DLD1 (cell line): ENCODE measurements around the gene TRIM45.

Source experiments
- in situ Hi-C: cut with HindIII; loops from 2 replicates; pipeline ENCODE4 v1.10.0; 2017; ENCODE audit warnings: low sequenced_read_pairs

Gene TRIM45

DNA sequence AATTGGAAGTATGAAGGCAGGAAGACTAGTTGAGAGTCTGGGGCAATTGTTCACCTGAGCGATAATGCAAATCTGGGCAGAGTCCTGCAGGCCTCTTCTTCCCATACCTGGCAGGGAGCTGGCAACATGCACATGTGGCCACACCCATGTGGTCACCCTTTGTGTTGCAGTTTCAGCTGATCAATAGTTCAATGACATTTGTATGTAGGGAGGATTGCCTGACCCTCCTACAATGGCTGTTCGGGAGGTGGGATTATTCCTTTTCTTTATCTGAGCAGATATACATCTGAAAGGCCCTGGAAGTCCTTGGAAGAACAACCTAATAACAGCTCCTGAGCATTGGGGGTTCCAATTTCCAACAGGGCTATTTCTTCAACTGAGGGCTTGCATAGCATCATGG lies 15.2 kb upstream of the TRIM45 start:
- in situ Hi-C loops = no loop called here

DNA sequence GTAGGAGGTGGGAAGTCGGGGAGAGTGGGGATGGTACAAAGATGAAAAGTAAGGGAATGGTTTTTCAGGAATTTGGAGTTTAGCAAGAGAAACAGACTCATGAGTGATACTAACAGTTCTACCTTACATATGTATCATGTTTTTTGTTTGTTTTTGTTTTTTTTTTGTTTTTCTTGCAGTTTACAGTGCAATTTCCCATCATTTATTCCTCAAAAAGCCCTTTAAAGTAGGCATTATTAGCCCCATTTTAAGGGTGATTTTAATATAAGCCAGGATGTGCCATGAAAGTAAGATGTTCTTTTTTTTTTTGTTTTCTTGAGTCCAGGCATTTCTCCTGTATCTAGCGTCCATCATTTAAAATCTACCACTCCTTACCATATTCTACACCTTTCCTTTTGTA lies 13.8 kb upstream of the TRIM45 start:
- in situ Hi-C loops = no loop called here

DNA sequence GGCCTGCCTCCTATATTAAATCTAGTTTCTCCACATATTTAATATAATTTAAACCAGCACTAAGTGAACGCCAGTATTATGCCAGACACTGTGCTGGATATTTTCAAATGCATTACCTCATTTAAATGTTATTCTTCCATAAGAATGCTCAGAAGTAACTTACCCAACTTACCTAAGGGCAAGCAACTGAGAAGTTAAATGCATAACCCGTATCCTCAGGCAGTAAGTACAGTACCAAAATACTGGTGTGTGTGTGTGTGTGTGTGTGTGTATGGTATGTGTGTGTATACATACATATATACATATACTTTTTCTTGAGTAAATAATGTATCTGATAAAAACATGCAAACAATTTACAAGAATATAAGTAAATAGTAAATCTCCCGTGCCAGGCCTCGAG lies 9.0 kb upstream of the TRIM45 start:
- in situ Hi-C loops = no loop called here

DNA sequence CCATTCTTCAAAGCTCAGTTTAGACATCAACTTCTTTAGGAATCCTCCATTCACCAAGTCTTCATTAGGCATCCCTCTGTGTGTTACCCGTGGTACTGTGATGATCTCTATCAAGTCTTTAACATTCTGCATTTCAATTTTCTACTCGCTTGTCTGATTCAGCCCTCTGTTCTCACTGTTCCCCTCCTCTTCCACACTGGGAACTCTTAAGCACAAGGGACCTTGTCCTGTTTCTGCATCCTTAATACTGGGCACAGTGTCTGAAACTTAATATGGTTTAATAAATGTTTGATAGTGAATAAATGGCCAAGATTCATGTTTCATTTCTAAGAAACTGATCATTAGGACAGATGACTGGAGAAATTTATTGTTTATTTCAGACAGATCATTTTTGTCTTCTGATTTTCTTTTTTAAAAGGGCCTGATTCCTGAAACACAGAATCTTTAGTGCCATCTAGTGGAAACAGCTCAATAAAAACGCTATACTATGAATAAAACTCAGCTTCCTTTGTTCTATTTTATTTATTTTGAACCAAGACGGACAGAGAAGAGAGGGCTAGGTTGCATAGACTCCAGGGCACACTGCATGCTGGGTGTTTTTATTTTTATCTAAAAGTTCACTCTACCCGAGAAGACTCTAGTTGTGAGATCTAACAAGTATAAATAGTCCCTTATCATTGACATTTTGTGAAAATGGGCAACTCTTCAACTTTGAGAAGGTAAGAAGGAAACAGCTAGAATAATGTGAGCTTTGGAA lies 7.0 kb upstream of the TRIM45 start:
- in situ Hi-C loops = no loop called here

DNA sequence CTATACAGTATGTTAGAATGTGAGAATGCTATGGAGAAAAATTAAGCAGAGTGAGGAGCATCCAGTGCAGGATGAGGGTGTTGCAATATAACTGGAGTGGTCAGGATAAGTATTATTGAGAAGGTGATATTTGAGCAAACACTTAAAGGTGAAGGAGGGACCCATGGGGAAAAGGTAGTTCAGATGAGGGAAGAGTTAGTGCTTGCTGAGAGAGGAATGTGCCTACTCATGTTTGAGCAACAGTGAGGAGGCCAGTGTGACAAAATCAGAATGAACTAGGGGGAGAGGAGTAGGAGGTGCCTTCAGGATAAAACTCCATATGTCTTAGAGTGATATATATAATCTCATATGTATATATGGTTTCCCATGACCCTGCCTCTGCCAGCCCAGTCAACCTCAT lies 6.2 kb upstream of the TRIM45 start:
- in situ Hi-C loops = no loop called here

DNA sequence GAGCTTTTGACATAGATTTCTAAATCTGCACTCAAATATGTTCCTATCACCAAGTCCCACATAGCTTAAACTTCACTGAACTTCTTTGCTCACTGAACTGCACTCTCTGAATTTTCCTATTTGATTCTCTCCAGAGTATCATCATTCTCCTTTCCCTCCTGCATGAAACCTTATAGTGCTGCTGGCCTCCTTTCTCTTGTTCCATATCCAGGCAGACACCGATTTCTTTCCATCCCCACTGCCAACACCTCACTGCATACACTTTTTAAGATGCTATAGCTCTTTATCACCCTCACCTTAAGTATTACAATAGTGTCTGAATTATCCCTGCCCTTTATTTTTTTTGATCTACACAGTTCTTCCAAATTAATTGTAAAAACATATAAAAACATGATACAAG lies 3.1 kb upstream of the TRIM45 start:
- in situ Hi-C loops = loop anchor here (25.0 kb wide), 1 partner anchor 163 kb away; no protein-coding TSS in a partner anchor

DNA sequence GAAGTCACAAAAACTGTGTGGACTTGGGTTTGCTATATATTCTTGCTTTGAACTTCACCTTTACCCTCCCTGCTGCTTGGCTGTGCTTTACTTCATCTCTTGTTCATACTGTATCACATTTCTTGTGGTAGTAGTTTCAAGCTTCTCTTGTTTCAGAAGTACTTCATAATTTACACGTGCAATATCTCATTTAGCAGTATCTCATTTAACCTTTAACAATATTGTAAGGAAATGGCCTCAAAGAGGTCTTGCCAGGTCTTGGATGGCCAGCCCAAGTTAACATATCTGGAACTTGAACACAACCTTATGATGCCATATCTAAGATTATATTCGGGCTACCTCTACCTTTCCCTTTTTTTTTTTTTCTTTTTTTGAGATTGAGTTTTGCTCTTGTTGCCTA lies 1.7 kb upstream of the TRIM45 start:
- in situ Hi-C loops = loop anchor here (25.0 kb wide), 1 partner anchor 164 kb away; no protein-coding TSS in a partner anchor

DNA sequence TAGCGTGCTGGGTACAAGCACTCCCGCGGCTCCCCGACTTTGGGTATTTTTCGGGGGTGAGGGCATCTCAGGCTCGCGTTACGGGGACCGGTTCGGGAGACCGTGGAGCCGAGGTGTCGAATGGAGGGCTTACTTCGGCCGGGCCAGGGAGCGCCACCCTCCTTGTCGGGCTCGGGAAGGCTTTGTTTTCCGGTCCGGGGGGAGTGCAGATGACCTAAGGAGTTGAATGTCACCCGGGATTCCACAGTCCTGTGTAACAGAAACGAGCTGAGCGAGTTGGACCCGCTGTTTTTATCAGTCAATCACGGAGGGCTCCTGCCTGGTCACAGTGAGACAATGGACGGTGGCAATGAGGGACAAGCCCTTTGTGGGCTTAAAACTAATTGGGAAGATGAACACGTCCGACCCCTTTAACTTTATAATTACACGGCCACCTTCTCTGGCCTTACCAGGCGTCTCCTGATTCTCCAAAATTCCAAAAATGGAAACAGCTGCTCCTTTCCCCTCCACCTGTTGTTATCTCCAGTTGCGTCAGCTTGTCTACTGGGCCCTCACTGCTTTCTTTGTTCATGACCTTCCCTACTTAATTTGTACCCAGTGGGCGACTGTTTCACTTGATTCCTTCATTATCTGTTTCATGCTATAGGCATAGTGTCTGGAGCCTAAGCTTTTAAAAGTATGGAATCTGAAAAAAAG lies 929 bp upstream of the TRIM45 start:
- in situ Hi-C loops = loop anchor here (25.0 kb wide), 1 partner anchor 165 kb away; no protein-coding TSS in a partner anchor

DNA sequence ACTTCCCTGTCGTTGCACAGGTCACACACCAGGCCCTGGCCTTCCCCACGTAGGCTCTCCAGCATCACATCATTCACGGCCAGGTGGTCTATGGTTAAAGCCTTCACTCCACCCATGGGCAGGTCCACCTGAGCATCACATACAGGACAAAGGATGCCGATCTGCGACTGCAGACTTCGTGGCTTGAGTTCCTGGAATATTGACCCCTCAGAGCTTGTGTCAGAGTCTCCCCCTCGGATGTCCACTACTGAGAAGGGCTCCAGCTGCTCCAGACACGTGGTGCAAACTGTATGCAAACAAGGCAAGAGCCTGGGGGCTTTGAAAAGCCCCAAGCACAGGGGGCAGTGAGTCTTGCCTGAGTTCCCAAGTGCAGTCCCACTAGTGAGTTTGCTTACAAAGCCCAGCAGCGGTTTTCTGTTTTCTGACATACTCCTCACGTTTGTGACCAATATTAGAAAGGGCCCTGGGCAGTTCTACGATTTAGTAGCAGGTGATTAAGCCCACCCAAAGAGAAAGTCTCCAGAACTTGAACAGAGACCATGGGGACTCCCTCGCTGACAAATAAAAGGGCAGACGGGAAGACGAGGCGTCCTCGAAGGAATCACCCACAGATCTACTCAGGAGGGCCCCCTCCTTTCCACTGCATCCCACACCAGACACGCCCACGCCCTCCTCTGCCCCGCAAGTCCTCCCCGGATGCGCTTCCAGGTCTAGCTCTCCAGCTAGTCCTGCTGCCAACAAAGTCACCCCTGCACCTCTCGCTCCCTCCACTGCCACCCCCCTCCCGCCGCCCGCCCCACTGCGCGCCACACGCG lies 568 bp downstream of the TRIM45 start:
- in situ Hi-C loops = loop anchor here (25.0 kb wide), 1 partner anchor 166 kb away; no protein-coding TSS in a partner anchor

DNA sequence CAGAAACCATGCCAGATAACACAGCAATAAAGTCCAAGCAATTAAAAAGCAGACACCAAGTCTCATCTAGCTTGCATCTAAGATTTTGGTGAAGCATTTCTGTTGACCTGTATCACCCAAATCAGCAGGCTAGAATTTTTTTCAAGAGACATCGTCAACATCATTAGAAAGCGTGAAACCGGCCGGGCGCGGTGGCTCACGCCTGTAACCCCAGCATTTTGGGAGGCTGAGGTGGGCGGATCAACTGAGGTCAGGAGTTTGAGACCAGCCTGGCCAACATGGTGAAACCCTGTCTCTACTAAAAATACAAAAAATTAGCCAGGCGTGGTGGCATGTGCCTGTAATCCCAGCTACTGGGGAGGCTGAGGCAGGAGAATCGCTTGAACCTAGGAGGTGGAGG lies 2.4 kb downstream of the TRIM45 start:
- in situ Hi-C loops = loop anchor here (25.0 kb wide), 1 partner anchor 168 kb away; no protein-coding TSS in a partner anchor

DNA sequence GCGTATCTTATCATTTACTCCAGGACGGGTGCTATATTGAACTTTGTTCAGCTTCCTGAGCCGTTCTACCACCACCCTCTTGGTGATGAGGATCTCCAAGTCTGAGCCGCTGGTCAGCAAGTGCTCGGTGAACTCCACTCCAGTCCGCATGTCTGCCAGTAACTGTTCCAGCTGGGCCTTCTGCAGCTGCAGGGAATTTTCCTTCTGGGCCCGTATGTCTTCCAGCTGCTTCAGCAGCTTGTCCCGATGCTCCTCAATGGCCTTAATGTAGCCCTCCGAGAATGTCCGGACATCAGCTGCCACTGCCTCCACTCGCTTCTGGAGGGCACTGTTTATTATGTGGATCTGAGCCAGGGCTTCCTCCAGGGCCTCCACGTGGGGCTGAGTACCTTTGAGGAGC lies 3.4 kb downstream of the TRIM45 start:
- in situ Hi-C loops = loop anchor here (25.0 kb wide), 1 partner anchor 169 kb away; no protein-coding TSS in a partner anchor

DNA sequence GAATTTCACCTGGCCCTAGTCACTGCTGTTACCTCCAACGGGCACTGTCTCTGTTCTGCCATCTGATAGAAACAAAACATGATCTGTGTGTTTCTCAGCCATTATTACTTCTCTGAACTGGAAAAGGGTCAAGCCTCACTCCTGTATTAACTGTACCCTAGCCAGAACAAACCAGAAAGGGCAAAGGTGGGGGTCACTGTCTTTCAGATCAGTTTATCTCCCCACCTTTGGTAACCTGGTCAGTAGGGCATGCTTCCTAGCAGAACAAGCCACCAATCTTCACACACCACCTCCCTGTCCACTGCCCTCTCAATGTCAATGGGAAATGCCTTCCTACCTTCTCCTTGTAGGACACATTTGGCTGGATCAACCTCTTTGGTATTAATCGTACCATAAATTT lies 3.9 kb downstream of the TRIM45 start:
- in situ Hi-C loops = loop anchor here (25.0 kb wide), 1 partner anchor 170 kb away; no protein-coding TSS in a partner anchor

DNA sequence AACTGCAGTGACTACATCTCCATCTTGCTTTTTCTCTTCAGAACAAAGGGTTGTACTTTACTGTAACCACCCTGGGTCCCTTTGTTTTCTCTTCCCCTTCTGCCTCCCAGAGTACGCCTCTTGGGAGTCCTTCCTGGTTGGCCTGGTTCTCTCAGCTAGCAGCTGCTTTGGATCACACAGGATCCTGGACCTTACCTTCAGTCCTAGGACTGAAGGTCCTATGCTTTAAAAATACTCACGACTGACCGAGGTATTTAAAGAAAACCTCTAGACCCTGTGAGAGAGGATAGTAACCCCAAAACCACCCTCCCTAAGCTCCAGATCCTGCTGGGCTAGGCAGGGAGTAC lies 4.8 kb downstream of the TRIM45 start:
- in situ Hi-C loops = loop anchor here (25.0 kb wide), 1 partner anchor 171 kb away; no protein-coding TSS in a partner anchor

DNA sequence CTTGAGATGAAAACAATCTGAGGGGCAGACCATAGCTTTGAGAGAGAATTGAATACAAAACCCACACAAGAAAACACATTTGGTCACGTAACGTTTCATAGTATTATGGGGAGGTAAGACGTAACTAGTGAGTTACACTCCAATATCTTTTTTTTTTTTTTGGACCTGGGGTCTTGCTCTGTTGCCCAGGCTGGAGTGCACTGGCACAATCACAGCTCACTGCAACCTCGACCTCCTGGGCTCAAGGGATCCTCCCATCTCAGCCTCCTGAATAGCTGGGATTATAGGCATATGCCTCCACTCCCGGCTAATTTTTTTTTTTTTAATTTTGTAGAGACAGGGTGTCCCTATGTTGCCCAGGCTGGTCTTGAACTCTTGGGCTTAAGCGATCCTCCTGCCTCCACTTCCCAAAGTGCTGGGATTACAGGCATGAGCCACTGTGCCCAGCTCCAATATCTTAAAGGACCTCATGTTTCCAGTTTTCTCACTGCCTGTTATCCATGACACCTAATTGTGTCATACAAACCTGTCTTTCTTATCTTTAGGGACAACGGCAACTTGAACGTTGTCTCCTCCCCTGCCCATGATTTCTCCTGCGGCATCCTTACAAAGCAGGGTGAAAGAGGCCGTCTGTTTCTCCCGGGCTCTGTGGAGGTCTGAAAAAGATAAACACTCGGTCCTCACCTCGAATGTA lies 5.3 kb downstream of the TRIM45 start:
- in situ Hi-C loops = loop anchor here (25.0 kb wide), 1 partner anchor 171 kb away; no protein-coding TSS in a partner anchor

DNA sequence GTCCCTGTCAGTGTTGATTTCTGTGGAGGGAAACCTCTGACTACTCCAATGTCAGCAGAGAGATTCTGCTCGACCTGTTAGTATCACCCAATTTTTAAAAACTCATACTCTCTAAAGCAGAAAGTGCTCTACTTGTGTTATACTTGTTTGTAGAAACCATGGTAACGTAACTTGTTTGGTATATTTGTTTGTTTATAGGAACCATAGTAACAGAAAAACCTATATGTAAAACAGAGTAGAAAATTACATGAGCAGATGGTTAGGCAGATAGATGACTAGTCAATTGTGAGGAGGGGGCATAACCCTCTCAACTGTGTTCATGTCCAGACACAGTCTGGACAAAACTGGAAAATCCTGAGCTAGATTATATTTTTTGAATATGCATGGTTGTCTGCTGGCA lies 6.7 kb downstream of the TRIM45 start:
- in situ Hi-C loops = loop anchor here (25.0 kb wide), 1 partner anchor 172 kb away; no protein-coding TSS in a partner anchor

DNA sequence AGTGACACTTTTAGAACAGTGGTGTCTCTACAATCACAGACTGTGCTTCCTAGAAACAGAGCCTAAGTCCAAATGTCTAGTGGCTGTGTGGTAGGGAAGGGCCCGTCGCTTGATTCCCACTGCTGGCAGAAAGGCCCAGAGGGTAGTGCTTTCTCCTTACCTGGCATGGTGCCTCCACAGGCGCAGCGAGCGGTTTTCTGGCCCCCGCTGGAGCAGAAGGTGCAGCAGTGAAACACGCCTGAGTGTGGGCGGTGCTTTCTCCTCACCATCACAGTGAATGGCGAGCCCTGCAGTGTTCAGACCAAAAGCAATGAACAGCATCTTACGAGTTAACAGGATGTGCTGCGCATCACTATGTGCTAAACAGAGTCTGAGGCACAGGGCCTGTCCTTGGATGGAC lies 8.3 kb downstream of the TRIM45 start:
- in situ Hi-C loops = loop anchor here (25.0 kb wide), 1 partner anchor 174 kb away; no protein-coding TSS in a partner anchor

DNA sequence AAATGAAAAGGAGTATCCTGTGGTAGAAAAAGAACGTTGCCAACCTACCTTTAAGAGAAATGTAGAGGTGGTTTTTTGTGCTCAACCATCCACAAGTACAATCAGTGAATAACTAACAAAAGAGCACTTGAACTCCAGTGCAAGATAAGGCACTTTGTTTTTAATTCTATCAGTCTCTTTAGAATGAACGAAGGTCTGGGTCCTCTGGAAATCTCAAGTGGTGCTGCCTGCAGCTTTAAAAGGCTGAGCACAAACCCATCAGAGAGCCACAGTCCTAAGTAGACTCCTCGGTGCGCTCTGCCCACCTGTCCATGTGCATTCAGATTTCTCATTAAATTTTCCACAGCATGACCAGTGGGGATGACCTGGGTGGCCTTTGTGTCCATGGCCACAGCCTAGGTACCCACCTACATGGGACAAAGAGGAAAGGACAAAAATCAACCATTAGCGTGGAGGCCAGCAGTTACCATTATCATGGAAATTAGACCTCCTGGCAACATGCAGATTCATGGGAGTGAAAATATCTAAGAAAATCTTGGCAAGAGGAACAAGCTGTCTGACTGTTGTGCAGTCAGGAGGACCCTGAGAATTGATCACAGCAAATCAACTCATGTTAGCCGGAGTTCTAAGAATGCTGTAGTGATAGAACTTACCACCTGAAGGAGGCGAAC lies 9.4 kb downstream of the TRIM45 start:
- in situ Hi-C loops = loop anchor here (25.0 kb wide), 1 partner anchor 175 kb away; no protein-coding TSS in a partner anchor

DNA sequence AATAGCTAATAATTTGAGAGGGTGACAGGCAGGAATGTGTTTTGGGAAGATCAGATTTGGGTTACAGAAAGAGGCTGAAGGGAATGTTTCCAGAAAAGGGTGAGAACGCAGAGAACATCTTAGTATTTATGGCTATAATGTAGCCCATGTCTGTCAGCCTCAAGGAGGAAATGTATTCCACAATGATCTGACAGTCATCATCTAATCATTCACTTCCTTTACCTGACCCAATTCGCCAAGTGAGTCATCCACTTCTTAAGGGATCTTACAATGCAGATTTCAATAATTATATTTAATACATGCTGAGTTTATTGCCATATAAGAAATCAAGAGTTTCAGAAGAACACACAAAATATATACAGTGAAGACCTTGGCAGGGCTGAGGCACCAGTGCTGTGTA lies 10.8 kb downstream of the TRIM45 start:
- in situ Hi-C loops = loop anchor here (25.0 kb wide), 1 partner anchor 177 kb away; no protein-coding TSS in a partner anchor

DNA sequence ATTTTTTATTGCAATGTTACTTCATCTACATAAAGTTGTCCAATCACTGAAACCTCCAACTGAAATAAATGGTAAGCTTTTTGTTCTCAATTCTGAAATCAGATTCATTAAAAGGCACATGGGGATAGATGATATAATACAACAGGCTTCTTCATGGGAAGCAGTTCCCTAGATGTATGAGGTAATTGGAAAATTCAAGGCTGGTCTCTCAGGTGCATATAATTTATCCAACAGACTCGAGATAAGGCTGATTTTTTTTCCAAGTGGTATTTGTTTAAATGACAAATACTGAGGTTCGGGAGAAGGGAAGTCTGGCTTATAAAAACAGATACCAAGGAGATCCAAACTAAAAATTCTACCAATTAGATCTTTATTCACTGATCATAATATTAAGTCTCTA lies 14.2 kb downstream of the TRIM45 start:
- in situ Hi-C loops = loop anchor here (25.0 kb wide), 1 partner anchor 180 kb away; no protein-coding TSS in a partner anchor

DNA sequence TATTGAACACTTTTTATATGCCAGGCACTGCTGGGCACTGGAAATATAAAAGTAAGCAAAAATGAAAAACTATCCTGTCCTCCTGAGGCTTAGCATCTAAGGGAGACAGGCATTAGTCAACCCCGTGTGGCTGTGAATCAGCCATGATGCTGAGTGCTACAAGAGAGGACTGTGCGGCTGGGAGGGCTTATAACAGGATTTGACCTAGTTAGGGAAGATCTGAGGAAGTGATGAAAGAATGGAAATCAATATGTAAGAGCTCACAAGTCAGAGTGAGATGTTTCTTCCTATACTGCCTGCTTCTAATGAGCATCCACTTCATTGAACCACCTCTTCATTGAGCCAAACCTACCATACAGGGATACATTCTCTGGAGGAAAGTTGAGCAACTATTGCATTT lies 15.1 kb downstream of the TRIM45 start:
- in situ Hi-C loops = loop anchor here (25.0 kb wide), 1 partner anchor 181 kb away; no protein-coding TSS in a partner anchor
